ENCODE measurements around the gene MPZL3.

Gene MPZL3

DNA sequence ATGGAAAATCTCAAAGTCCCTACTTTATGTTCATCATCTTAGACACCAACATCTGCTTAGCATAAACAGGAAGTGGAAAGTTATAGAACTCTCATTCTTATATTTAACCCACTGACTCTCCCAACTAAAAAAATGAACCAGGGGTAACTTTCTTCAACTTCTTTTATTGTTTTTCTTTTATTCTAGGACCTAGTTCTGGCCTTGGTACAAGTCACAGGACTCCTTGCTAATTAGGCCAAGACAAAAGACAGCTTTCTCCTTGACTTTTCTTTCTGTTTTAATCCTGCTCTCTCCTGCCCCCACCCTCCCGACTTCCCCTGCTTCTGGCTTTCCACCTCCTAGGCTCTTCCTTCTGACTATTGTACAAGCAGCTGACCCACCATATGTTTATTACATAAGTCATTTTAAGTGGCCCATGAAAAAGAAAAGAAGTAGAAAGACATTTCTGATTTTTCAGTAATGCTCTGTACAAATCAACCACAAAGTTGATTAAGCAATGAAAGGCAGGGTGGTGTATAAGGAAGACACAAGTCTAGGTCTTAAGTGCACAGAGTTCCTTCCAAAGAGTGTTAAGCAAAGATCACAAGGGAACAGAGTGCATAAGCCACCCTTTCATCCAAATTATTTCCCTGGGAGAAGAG is 45.7 kb downstream of the MPZL3 start:
- Histone ChIP-seq H3K9ac (ENCODE audit: low read depth, low read length) (no peak overlapping the region; the same call in 1 of the 2 replicates), H3K4me1 (ENCODE audit: insufficient read depth, low read length) (peaks cover 21% of the 10 kb centered on the region), H3K4me3 (ENCODE audit: low read depth in 1 of 2, low read length in 2 of 2) (peak overlapping the region in 1 of 2 experiments; percentile 9; a peak in 1 of 4 replicates), H3K79me2 (ENCODE audit: insufficient read depth, low read length) (no peaks in the 10 kb centered on the region), H3K27me3 (ENCODE audit: insufficient read depth, low read length, poor library complexity) (no peaks in the 10 kb centered on the region), H4K20me1 (ENCODE audit: insufficient read depth, low read length) (no peaks in the 10 kb centered on the region), H3K9me3 (ENCODE audit: insufficient read depth, low read length, severe bottlenecking) (no peaks in the 10 kb centered on the region), H2AFZ (ENCODE audit: low read depth, low read length) (peak overlapping the region; percentile 66), H3K27ac (ENCODE audit: low read length) (peak overlapping the region; percentile 49), H3K36me3 (ENCODE audit: insufficient read depth, low read length) (no peaks in the 10 kb centered on the region), H3K4me2 (ENCODE audit: insufficient read depth, low read length) (peak overlapping the region; percentile 31)
- ATAC-seq (ENCODE audit: insufficient read depth, low read depth) (peak; percentile 54), DNase-seq (peak; percentile 21)
- TF ChIP-seq, protein P1, sequence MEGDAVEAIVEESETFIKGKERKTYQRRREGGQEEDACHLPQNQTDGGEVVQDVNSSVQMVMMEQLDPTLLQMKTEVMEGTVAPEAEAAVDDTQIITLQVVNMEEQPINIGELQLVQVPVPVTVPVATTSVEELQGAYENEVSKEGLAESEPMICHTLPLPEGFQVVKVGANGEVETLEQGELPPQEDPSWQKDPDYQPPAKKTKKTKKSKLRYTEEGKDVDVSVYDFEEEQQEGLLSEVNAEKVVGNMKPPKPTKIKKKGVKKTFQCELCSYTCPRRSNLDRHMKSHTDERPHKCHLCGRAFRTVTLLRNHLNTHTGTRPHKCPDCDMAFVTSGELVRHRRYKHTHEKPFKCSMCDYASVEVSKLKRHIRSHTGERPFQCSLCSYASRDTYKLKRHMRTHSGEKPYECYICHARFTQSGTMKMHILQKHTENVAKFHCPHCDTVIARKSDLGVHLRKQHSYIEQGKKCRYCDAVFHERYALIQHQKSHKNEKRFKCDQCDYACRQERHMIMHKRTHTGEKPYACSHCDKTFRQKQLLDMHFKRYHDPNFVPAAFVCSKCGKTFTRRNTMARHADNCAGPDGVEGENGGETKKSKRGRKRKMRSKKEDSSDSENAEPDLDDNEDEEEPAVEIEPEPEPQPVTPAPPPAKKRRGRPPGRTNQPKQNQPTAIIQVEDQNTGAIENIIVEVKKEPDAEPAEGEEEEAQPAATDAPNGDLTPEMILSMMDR (IDR thresholded peaks at IDR 0.05; ENCODE audit: borderline replicate concordance, extremely low read depth, low read length, poor library complexity, severe bottlenecking): no peak
- no peak for TF ChIP-seq EZH2 (IDR thresholded peaks at IDR 0.05; ENCODE audit: borderline replicate concordance, low read depth, low read length, severe bottlenecking)

DNA sequence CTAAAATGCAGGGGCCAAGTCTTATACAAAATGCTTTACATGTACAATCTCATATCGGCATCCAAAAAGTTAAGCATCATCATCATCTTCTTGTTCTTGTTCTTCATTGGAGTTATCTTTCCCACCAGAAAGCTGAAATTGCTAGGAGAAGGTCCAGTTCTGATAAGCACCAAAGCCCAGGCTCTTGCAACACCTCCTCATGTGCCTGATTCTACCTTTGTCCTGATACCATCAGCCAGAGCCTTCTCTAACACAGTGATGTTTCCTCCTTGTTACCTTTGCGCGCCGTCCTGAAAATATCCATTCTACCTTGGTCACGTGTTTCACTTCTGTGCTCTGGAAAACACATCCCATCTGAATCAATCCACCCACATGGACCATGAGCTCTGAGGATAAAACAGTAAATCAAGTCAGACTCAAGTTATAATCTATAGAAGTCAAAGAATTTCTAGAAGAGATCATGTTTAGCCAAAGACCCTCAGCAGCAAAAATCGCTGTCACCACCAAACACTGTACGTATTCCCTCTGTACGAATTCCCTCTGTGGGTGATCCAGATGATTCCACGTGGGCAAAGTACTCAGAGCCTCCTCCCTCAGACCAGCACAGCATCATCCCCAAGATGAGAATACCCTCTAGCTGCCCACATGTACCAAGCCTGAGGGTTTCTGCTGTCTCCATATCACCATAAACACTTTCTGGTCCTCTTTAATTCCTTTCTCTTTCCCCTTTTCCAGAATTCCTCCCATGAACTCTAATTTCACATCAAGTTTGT is 46.4 kb downstream of the MPZL3 start:
- ATAC-seq (ENCODE audit: insufficient read depth, low read depth) (0 out of 3 replicates have a peak, but pooled peaks have one; percentile 6), DNase-seq (no peak)
- Histone ChIP-seq H2AFZ (ENCODE audit: low read depth, low read length) (peak overlapping the region; percentile 66), H4K20me1 (ENCODE audit: insufficient read depth, low read length) (no peaks in the 10 kb centered on the region), H3K4me2 (ENCODE audit: insufficient read depth, low read length) (peak overlapping the region; percentile 31), H3K4me3 (ENCODE audit: low read depth in 1 of 2, low read length in 2 of 2) (no peak overlapping the region), H3K79me2 (ENCODE audit: insufficient read depth, low read length) (no peaks in the 10 kb centered on the region), H3K36me3 (ENCODE audit: insufficient read depth, low read length) (no peaks in the 10 kb centered on the region), H3K27ac (ENCODE audit: low read length) (peak overlapping the region; percentile 49), H3K4me1 (ENCODE audit: insufficient read depth, low read length) (peaks cover 21% of the 10 kb centered on the region), H3K9me3 (ENCODE audit: insufficient read depth, low read length, severe bottlenecking) (no peaks in the 10 kb centered on the region), H3K9ac (ENCODE audit: low read depth, low read length) (no peak overlapping the region), H3K27me3 (ENCODE audit: insufficient read depth, low read length, poor library complexity) (no peaks in the 10 kb centered on the region)
- TF ChIP-seq, protein P1 (IDR thresholded peaks at IDR 0.05; ENCODE audit: borderline replicate concordance, extremely low read depth, low read length, poor library complexity, severe bottlenecking): no peak
- TF ChIP-seq EZH2 (IDR thresholded peaks at IDR 0.05; ENCODE audit: borderline replicate concordance, low read depth, low read length, severe bottlenecking): no peak

DNA sequence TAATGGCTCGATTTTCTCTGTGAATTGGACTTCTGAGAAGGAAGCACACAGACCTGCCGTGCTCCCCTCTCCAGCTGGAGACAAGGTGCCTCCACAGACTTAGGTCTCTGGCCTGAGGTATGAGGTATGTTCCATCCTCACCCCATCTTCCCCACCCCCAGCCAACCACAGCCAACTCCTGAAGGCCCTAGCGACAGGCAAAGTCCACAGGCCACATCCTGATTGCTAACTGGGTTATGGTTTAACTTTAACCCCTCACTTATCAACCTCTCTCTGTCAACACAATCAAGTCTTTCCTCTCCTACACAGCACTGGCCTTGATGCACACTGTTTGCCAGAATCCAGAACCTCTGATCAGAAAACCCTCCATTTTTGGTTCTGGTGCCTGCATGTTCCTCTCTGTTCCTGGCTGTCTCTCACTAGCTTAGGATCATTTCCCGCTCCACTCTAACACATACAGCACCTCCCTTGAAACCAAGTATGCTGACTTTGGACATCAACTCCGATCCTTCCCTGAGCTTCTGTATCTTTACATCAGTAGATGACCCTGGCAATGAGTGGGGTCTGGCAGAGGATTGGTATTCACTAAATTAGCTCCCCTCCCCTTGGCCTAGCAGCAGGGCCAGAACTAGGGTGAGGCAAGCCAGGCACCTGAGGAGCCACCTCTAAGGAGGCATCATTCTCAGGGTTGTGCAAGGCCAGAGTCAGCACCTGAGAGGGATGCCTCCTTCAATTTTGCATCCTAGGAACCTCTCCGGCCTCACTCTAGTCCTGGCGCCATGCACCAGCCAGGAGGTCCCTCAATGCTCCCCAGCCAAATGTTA is 49.4 kb downstream of the MPZL3 start:
- H3K9ac ChIP-seq (ENCODE audit: low read depth, low read length): no peak overlapping the region
- no peaks in the 10 kb centered on the region for H4K20me1 ChIP-seq (ENCODE audit: insufficient read depth, low read length)
- H3K27me3 ChIP-seq (ENCODE audit: insufficient read depth, low read length, poor library complexity): no peaks in the 10 kb centered on the region
- no peak overlapping the region for H3K27ac ChIP-seq (ENCODE audit: low read length)
- TF ChIP-seq EZH2 (IDR thresholded peaks at IDR 0.05; ENCODE audit: borderline replicate concordance, low read depth, low read length, severe bottlenecking): no peak
- H3K4me2 ChIP-seq (ENCODE audit: insufficient read depth, low read length): no peak overlapping the region
- ATAC-seq (ENCODE audit: insufficient read depth, low read depth) (peak; percentile 58), DNase-seq (peak; percentile 59)
- 0 out of 2 replicates have a peak overlapping the region, but pooled peaks have one; percentile 13 for H2AFZ ChIP-seq (ENCODE audit: low read depth, low read length)
- H3K4me1 ChIP-seq (ENCODE audit: insufficient read depth, low read length): peaks cover 32% of the 10 kb centered on the region
- H3K9me3 ChIP-seq (ENCODE audit: insufficient read depth, low read length, severe bottlenecking): no peaks in the 10 kb centered on the region
- no peaks in the 10 kb centered on the region for H3K36me3 ChIP-seq (ENCODE audit: insufficient read depth, low read length)
- no peaks in the 10 kb centered on the region for H3K79me2 ChIP-seq (ENCODE audit: insufficient read depth, low read length)
- H3K4me3 ChIP-seq (ENCODE audit: low read depth in 1 of 2, low read length in 2 of 2): no peak overlapping the region

Measured in DND-41 (cell line).